ENCODE measurements around the gene DUSP16. TPM values are rescaled to one million over a fixed set of nuclear protein-coding genes. Genes with fewer than 3 reads are reported as not detected.

The DUSP16 gene
- total RNA-seq, 4 donors from 2014 or later: 16.1 to 47.0 (median 40.0) TPM

- TF ChIP-seq POLR2AphosphoS5 (IDR thresholded peaks at IDR 0.05): no peak
- TF ChIP-seq EP300 (IDR thresholded peaks at IDR 0.05; ENCODE audit: low read depth): no peak
- TF ChIP-seq POLR2A (IDR thresholded peaks at IDR 0.05): no peak
- TF ChIP-seq CTCF (IDR thresholded peaks at IDR 0.05): no peak
- Histone ChIP-seq H3K27me3 (no peaks in the 10 kb centered on the region), H3K4me1 (peaks cover 8 to 24% (median 13%) of the 10 kb centered on the region in 4 donors), H3K9me3 (no peaks in the 10 kb centered on the region), H3K27ac (no peak overlapping the region), H3K36me3 (no peaks in the 10 kb centered on the region), H3K4me3 (no peak overlapping the region)
- in situ Hi-C loops (cut with MboI; ENCODE audit: low pct_ligation_motif_present in 1 of 4, low pct_unique_long_range_greater_than_20kb in 1 of 4, low sequenced_read_pairs in 3 of 4): no loop called here
- WGBS, 2 donors (ENCODE audit: low coverage in 1 of 2): 89 to 95% methylated on average over 1 to 3 of the region's 3 CpGs
- intact Hi-C loops (cut with DNase I; ENCODE audit: low total_unique reads): no loop called here
- DNase-seq: no peak
Observed at GRCh38 chr12:12609692-12610091, 47.0 kb upstream of the DUSP16 start.

- H3K4me1 ChIP-seq: peaks cover 8 to 23% (median 13%) of the 10 kb centered on the region in 4 donors
- in situ Hi-C loops (cut with MboI; ENCODE audit: low pct_ligation_motif_present in 1 of 4, low pct_unique_long_range_greater_than_20kb in 1 of 4, low sequenced_read_pairs in 3 of 4) (no loop called here), intact Hi-C loops (cut with DNase I; ENCODE audit: low total_unique reads) (no loop called here)
- TF ChIP-seq EP300 (IDR thresholded peaks at IDR 0.05; ENCODE audit: low read depth) (no peak), CTCF (IDR thresholded peaks at IDR 0.05) (peak in 1 of 5 experiments; percentile 24), POLR2AphosphoS5 (IDR thresholded peaks at IDR 0.05) (no peak)
- no peak overlapping the region for H3K27ac ChIP-seq
- no peak for DNase-seq
- H3K36me3 ChIP-seq: no peaks in the 10 kb centered on the region
- no peaks in the 10 kb centered on the region for H3K9me3 ChIP-seq
- 79% methylated on average over 1 of the region's 1 CpG; no CpG with 5 or more reads in 1 of the 2 donors for WGBS, 2 donors (ENCODE audit: low coverage in 1 of 2)
- no peak overlapping the region for H3K4me3 ChIP-seq
- H3K27me3 ChIP-seq: no peaks in the 10 kb centered on the region
Observed at GRCh38 chr12:12608557-12608957, 45.9 kb upstream of the DUSP16 start.

- DNase-seq: no peak
- peak overlapping the region in 1 of 4 donors; percentile 40 for H3K27ac ChIP-seq
- 49 to 62% methylated on average over 5 to 7 of the region's 7 CpGs for whole genome bisulfite sequencing, 2 donors (ENCODE audit: low coverage in 1 of 2)
- in situ Hi-C loops (cut with MboI; ENCODE audit: low pct_ligation_motif_present in 1 of 4, low pct_unique_long_range_greater_than_20kb in 1 of 4, low sequenced_read_pairs in 3 of 4) (no loop called here), intact Hi-C loops (cut with DNase I; ENCODE audit: low total_unique reads) (no loop called here)
- TF ChIP-seq CTCF (IDR thresholded peaks at IDR 0.05) (no peak), POLR2A (IDR thresholded peaks at IDR 0.05) (no peak), EP300 (IDR thresholded peaks at IDR 0.05; ENCODE audit: low read depth) (no peak), POLR2AphosphoS5 (IDR thresholded peaks at IDR 0.05) (no peak)
- no peaks in the 10 kb centered on the region for H3K9me3 ChIP-seq
- no peak overlapping the region for H3K4me3 ChIP-seq
- H3K4me1 ChIP-seq: peaks cover 0 to 9% (median 2%) of the 10 kb centered on the region in 4 donors
- H3K27me3 ChIP-seq: no peaks in the 10 kb centered on the region
- no peaks in the 10 kb centered on the region for H3K36me3 ChIP-seq
Observed at GRCh38 chr12:12606781-12607589, 44.3 kb upstream of the DUSP16 start.

- Histone ChIP-seq H3K4me1 (peaks cover 0 to 4% (median 0%) of the 10 kb centered on the region in 4 donors), H3K27ac (no peak overlapping the region), H3K36me3 (no peaks in the 10 kb centered on the region), H3K27me3 (no peaks in the 10 kb centered on the region), H3K9me3 (no peaks in the 10 kb centered on the region), H3K4me3 (no peak overlapping the region)
- TF ChIP-seq POLR2A (IDR thresholded peaks at IDR 0.05) (no peak), POLR2AphosphoS5 (IDR thresholded peaks at IDR 0.05) (no peak)
- in situ Hi-C loops (cut with MboI; ENCODE audit: low pct_ligation_motif_present in 1 of 4, low pct_unique_long_range_greater_than_20kb in 1 of 4, low sequenced_read_pairs in 3 of 4) (no loop called here), intact Hi-C loops (cut with DNase I; ENCODE audit: low total_unique reads) (no loop called here)
- DNase-seq: no peak
- WGBS, 2 donors (ENCODE audit: low coverage in 1 of 2): 79 to 86% methylated on average over 5 of the region's 5 CpGs
Observed at GRCh38 chr12:12604740-12605139, 42.1 kb upstream of the DUSP16 start.

Data from transverse colon (tissue), 4 donors.